ENCODE measurements around the gene METTL15.

DNA sequence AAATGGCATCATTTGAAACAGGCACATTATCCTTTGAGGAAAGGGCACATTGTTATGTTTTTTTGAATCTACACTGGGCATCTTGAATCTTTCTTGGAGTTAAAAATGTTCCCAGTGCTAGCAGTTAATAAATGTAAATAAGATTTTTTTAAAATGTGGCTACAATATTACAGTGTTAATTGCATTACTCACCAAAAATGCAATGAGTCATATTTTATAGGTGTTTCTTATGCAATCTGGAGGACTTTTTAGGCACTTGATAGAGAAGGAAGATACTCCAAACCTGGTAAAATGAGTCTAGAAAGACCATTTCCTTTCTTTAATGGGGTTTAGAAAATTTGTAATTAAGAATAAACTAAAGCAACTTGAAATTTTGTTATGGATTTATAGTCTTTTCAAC is 238.0 kb downstream of the METTL15 start:
- no peak for TF ChIP-seq POLR2A (IDR thresholded peaks at IDR 0.05)
- TF ChIP-seq, protein P1, sequence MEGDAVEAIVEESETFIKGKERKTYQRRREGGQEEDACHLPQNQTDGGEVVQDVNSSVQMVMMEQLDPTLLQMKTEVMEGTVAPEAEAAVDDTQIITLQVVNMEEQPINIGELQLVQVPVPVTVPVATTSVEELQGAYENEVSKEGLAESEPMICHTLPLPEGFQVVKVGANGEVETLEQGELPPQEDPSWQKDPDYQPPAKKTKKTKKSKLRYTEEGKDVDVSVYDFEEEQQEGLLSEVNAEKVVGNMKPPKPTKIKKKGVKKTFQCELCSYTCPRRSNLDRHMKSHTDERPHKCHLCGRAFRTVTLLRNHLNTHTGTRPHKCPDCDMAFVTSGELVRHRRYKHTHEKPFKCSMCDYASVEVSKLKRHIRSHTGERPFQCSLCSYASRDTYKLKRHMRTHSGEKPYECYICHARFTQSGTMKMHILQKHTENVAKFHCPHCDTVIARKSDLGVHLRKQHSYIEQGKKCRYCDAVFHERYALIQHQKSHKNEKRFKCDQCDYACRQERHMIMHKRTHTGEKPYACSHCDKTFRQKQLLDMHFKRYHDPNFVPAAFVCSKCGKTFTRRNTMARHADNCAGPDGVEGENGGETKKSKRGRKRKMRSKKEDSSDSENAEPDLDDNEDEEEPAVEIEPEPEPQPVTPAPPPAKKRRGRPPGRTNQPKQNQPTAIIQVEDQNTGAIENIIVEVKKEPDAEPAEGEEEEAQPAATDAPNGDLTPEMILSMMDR (IDR thresholded peaks at IDR 0.05): no peak
